Measurements from ENCODE around the gene ACOXL.

GRCh38 chr2:110929528-110929927, 197.2 kb downstream of the ACOXL start:
- TF ChIP-seq POLR2A (IDR thresholded peaks at IDR 0.05), result no peak
- TF ChIP-seq, protein P1, sequence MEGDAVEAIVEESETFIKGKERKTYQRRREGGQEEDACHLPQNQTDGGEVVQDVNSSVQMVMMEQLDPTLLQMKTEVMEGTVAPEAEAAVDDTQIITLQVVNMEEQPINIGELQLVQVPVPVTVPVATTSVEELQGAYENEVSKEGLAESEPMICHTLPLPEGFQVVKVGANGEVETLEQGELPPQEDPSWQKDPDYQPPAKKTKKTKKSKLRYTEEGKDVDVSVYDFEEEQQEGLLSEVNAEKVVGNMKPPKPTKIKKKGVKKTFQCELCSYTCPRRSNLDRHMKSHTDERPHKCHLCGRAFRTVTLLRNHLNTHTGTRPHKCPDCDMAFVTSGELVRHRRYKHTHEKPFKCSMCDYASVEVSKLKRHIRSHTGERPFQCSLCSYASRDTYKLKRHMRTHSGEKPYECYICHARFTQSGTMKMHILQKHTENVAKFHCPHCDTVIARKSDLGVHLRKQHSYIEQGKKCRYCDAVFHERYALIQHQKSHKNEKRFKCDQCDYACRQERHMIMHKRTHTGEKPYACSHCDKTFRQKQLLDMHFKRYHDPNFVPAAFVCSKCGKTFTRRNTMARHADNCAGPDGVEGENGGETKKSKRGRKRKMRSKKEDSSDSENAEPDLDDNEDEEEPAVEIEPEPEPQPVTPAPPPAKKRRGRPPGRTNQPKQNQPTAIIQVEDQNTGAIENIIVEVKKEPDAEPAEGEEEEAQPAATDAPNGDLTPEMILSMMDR (IDR thresholded peaks at IDR 0.05), result no peak
